WTC11 (cell line): ENCODE results near the gene NEURL1. TPM values are rescaled to one million over a fixed set of nuclear protein-coding genes. Genes with fewer than 3 reads are reported as not detected.

ENCODE experiments used
- ATAC-seq: fragments of 200-7000 bp; cut with Tn5 transposase; 2 replicates; pipeline ENCODE4 v1.10.0; 2021; ENCODE audit warnings: mild to moderate bottlenecking, moderate library complexity
- CTCF ChIA-PET: fragments of 300-600 bp; sonication (Branson Sonifier 250); formaldehyde crosslinking; loops from one replicate; lab custom pipeline; 2021; ENCODE audit warnings: antibody characterized with exemption; lab: Charles Lee
- POLR2A ChIA-PET: fragments of 350-600 bp; sonication (Branson Sonifier 250); formaldehyde crosslinking; loops from one replicate; lab custom pipeline; 2021; ENCODE audit warnings: antibody characterized with exemption; lab: Charles Lee
- DNase-seq: peaks from one replicate; pipeline ENCODE4 v3.0.0; 2021; ENCODE audit warnings: low spot score
- H3K27ac Mint-ChIP-seq: 2 replicates; pipeline ENCODE4 v1.8.0; 2021; ENCODE audit warnings: mixed read lengths
- H3K27me3 Mint-ChIP-seq: 2 replicates; pipeline ENCODE4 v1.8.0; 2021; ENCODE audit warnings: low read depth, mild to moderate bottlenecking, moderate library complexity, mixed read lengths
- H3K36me3 Mint-ChIP-seq: 2 replicates; pipeline ENCODE4 v1.8.0; 2021; ENCODE audit warnings: mixed read lengths
- H3K4me1 Mint-ChIP-seq: 2 replicates; pipeline ENCODE4 v1.8.0; 2022; ENCODE audit warnings: mixed read lengths
- H3K4me3 Mint-ChIP-seq: 2 replicates; pipeline ENCODE4 v1.8.0; 2021; ENCODE audit warnings: mild to moderate bottlenecking, moderate library complexity, mixed read lengths
- H3K9me3 Mint-ChIP-seq: 2 replicates; pipeline ENCODE4 v1.8.0; 2021; ENCODE audit warnings: mixed read lengths
- AR ChIP-seq: fragments of 250-450 bp; sonication (Bioruptor Pico); IDR thresholded peaks from 2 replicates; pipeline ENCODE4 v1.9.0; 2021; ENCODE audit warnings: mild to moderate bottlenecking
- ATF3 ChIP-seq: sonication (generic); formaldehyde crosslinking; conservative IDR thresholded peaks from 2 replicates; pipeline ENCODE4 v1.8.1; 2022; ENCODE audit warnings: mild to moderate bottlenecking, missing genetic modification reagents
- ATF6 ChIP-seq: sonication (generic); formaldehyde crosslinking; IDR thresholded peaks from 2 replicates; pipeline ENCODE4 v1.8.1; 2023; ENCODE audit warnings: mild to moderate bottlenecking, missing genetic modification reagents
- E2F1 ChIP-seq: sonication (generic); formaldehyde crosslinking; IDR thresholded peaks from 2 replicates; pipeline ENCODE4 v1.8.0; 2022; ENCODE audit warnings: mild to moderate bottlenecking, missing genetic modification reagents
- ESRRA ChIP-seq: sonication (generic); formaldehyde crosslinking; IDR thresholded peaks from 2 replicates; pipeline ENCODE4 v1.8.1; 2022; ENCODE audit warnings: mild to moderate bottlenecking, missing genetic modification reagents, borderline replicate concordance
- ETV6 ChIP-seq: sonication (generic); formaldehyde crosslinking; IDR thresholded peaks from 2 replicates; pipeline ENCODE4 v1.8.1; 2022; ENCODE audit warnings: mild to moderate bottlenecking, missing genetic modification reagents
- FOXK1 ChIP-seq: sonication (generic); formaldehyde crosslinking; IDR thresholded peaks from 2 replicates; pipeline ENCODE4 v1.8.0; 2022; ENCODE audit warnings: mild to moderate bottlenecking, moderate library complexity, missing genetic modification reagents
- GTF2I ChIP-seq: fragments of 250-450 bp; sonication (Bioruptor Pico); conservative IDR thresholded peaks from 2 replicates; pipeline ENCODE4 v1.4.0; 2021; ENCODE audit warnings: mild to moderate bottlenecking
- MXD4 ChIP-seq: fragments of 250-450 bp; sonication (Bioruptor Pico); IDR thresholded peaks from 2 replicates; pipeline ENCODE4 v1.8.0; 2021; ENCODE audit warnings: mild to moderate bottlenecking, moderate library complexity, borderline replicate concordance
- NFYB ChIP-seq: sonication (generic); formaldehyde crosslinking; conservative IDR thresholded peaks from 2 replicates; pipeline ENCODE4 v1.8.0; 2022; ENCODE audit warnings: low read depth, missing genetic modification reagents
- OVOL2 ChIP-seq: fragments of 250-450 bp; sonication (Bioruptor Pico); IDR thresholded peaks from 2 replicates; pipeline ENCODE4 v1.9.0; 2021; ENCODE audit warnings: mild to moderate bottlenecking, borderline replicate concordance
- PRRX2 ChIP-seq: fragments of 250-450 bp; sonication (Bioruptor Pico); IDR thresholded peaks from 2 replicates; pipeline ENCODE4 v1.8.0; 2021; ENCODE audit warnings: mild to moderate bottlenecking
- SMAD4 ChIP-seq: sonication (generic); formaldehyde crosslinking; IDR thresholded peaks from 2 replicates; pipeline ENCODE4 v1.8.0; 2022; ENCODE audit warnings: mild to moderate bottlenecking, missing genetic modification reagents
- TCF7 ChIP-seq: sonication (generic); formaldehyde crosslinking; IDR thresholded peaks from 2 replicates; pipeline ENCODE4 v1.8.0; 2022; ENCODE audit warnings: mild to moderate bottlenecking, low read depth, missing genetic modification reagents, moderate library complexity
- ZBTB43 ChIP-seq: sonication (generic); formaldehyde crosslinking; IDR thresholded peaks from 2 replicates; pipeline ENCODE4 v1.8.1; 2023; ENCODE audit warnings: mild to moderate bottlenecking, missing genetic modification reagents
- ZNF219 ChIP-seq: sonication (generic); formaldehyde crosslinking; IDR thresholded peaks from 2 replicates; pipeline ENCODE4 v1.8.0; 2023; ENCODE audit warnings: missing genetic modification reagents, mild to moderate bottlenecking, borderline replicate concordance
- ZNF396 ChIP-seq: fragments of 250-450 bp; sonication (Bioruptor Pico); IDR thresholded peaks from 2 replicates; pipeline ENCODE4 v1.8.0; 2021; ENCODE audit warnings: mild to moderate bottlenecking, moderate library complexity, borderline replicate concordance
- ZNF416 ChIP-seq: fragments of 250-450 bp; sonication (Bioruptor Pico); IDR thresholded peaks from 2 replicates; pipeline ENCODE4 v1.9.0; 2021; ENCODE audit warnings: mild to moderate bottlenecking, inconsistent platforms
- ZNF512 ChIP-seq: sonication (generic); formaldehyde crosslinking; IDR thresholded peaks from 2 replicates; pipeline ENCODE4 v1.8.1; 2022; ENCODE audit warnings: missing genetic modification reagents, borderline replicate concordance
- ZNF671 ChIP-seq: fragments of 250-450 bp; sonication (Bioruptor Pico); IDR thresholded peaks from 2 replicates; pipeline ENCODE4 v1.8.0; 2021; ENCODE audit warnings: mild to moderate bottlenecking
- total RNA-seq: library from RNA; stranded (reverse); gene quantifications from 3 replicates; pipeline ENCODE4 v1.2.3, GENCODE V29; 2021

Gene NEURL1
- total RNA-seq, 1 experiment from 2014 or later: 1.2 TPM

- H3K27me3 Mint-ChIP-seq: no peaks in the 10 kb centered on the region
- CTCF ChIA-PET: interaction anchor here (2.5 kb wide), 1 partner anchor 54 kb away, joined by 8 read pairs; no protein-coding TSS in a partner anchor
- DNase-seq (no peak), ATAC-seq (no peak)
- H3K36me3 Mint-ChIP-seq: no peaks in the 10 kb centered on the region
- POLR2A ChIA-PET: no interaction called here
- H3K9me3 Mint-ChIP-seq: no peaks in the 10 kb centered on the region
- H3K4me3 Mint-ChIP-seq: no peak overlapping the region
- no peak overlapping the region for H3K27ac Mint-ChIP-seq
- TF ChIP-seq ZNF671 (CRISPR knock-in tag) (no peak), PRRX2 (CRISPR knock-in tag) (no peak), ZBTB43 (CRISPR knock-in tag) (no peak), GTF2I (CRISPR knock-in tag) (no peak), AR (no peak), ZNF396 (CRISPR knock-in tag) (no peak), SMAD4 (CRISPR knock-in tag) (no peak), NFYB (no peak), ZNF416 (CRISPR knock-in tag) (no peak), ESRRA (CRISPR knock-in tag) (no peak), FOXK1 (no peak), ATF6 (CRISPR knock-in tag) (no peak), TCF7 (CRISPR knock-in tag) (no peak), OVOL2 (CRISPR knock-in tag) (no peak), ZNF512 (CRISPR knock-in tag) (no peak), ATF3 (CRISPR knock-in tag) (no peak), E2F1 (CRISPR knock-in tag) (no peak), ZNF219 (CRISPR knock-in tag) (no peak), MXD4 (CRISPR knock-in tag) (no peak), ETV6 (no peak)
- peaks cover 6% of the 10 kb centered on the region; the same call in 1 of the 2 replicates for H3K4me1 Mint-ChIP-seq
These were observed 16.7 kb downstream of the NEURL1 start for GRCh38 chr10:103510046-103510685.
